Measurements from ENCODE around the gene NHLRC2.

Gene NHLRC2

DNA sequence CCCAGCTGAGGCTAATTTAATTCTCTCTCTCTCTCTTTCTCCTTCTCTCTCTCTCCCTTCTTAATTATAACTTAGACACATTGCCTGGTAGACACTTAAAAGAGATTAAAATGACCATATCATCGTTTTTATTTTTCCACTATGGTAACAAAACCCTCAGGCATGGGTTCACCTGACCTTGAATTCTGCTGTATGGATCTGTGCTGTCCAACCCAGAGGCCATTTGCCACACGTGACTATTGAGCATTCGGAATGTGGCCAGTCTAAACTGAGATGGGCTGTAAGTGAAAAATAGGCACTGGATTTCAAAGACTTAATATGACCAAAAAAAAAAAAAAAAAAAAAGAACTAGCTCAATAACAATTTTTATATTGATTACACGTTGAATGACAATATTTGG is 93.6 kb downstream of the NHLRC2 start:
- TF ChIP-seq, protein P1, sequence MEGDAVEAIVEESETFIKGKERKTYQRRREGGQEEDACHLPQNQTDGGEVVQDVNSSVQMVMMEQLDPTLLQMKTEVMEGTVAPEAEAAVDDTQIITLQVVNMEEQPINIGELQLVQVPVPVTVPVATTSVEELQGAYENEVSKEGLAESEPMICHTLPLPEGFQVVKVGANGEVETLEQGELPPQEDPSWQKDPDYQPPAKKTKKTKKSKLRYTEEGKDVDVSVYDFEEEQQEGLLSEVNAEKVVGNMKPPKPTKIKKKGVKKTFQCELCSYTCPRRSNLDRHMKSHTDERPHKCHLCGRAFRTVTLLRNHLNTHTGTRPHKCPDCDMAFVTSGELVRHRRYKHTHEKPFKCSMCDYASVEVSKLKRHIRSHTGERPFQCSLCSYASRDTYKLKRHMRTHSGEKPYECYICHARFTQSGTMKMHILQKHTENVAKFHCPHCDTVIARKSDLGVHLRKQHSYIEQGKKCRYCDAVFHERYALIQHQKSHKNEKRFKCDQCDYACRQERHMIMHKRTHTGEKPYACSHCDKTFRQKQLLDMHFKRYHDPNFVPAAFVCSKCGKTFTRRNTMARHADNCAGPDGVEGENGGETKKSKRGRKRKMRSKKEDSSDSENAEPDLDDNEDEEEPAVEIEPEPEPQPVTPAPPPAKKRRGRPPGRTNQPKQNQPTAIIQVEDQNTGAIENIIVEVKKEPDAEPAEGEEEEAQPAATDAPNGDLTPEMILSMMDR (IDR thresholded peaks at IDR 0.05; ENCODE audit: low read depth, low read length), result no peak
- H3K4me3 ChIP-seq (replicated peaks in 1 of 2; ENCODE audit: low read depth in 2 of 2, low read length in 2 of 2), result no peak overlapping the region
- DNase-seq (ENCODE audit: low read depth in 2 of 2), result no peak

DNA sequence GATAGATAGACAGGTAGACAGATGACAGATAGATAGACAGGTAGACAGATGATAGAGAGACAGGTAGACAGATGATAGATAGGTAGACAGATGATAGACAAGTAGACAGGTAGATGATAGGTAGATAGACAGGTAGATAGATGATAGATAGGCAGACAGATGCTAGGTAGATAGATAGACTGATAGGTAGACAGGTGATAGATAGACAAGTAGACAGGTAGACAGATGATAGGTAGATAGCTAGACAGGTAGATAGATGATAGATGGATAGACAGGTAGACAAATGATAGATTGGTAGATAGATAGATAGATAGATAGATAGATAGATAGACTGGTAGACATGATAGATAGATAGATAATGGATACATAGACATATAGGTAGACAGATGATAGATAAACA is 95.8 kb downstream of the NHLRC2 start:
- no peak for DNase-seq (ENCODE audit: low read depth in 2 of 2)
- TF ChIP-seq, protein P1 (IDR thresholded peaks at IDR 0.05; ENCODE audit: low read depth, low read length), result no peak
- no peak overlapping the region for H3K4me3 ChIP-seq (replicated peaks in 1 of 2; ENCODE audit: low read depth in 2 of 2, low read length in 2 of 2)

DNA sequence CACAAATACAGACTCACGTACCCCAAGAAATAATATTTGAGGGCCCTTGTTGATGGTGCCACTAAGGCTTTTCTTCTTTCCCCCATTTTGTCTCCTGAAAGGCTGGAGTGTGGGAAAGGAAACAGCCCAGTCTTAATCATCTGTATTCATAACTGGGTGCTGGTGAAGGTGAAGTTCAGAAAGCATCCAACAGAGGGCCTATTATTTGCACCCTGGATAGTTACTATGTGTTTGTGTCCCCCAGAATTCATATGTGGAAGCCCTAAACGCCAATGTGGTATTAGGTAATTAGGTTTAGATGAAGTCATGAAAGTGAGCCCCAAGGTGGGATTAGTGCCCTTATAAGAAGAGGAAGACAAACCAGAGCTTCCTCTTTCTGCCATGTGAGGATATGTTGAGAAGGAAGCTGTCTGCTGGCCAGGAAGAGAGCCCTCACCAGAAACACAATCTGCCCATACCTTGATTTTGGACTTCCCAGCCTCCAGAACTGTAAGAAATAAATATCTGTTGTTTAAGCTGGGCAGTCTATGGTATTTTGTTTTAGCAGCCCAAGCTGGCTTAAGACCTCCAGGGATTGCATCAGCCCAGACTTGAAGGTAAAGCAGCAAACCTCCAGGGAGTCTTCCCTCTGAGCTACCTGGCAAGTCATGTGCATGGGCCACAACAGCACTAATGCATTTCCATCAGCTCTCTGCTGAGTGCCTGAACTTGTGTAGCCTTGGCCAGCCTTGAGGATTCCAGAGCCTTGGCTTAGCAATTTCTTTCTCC is 99.2 kb downstream of the NHLRC2 start:
- DNase-seq (ENCODE audit: low read depth in 2 of 2), result no peak
- H3K4me3 ChIP-seq (replicated peaks in 1 of 2; ENCODE audit: low read depth in 2 of 2, low read length in 2 of 2), result no peak overlapping the region
- TF ChIP-seq, protein P1 (IDR thresholded peaks at IDR 0.05; ENCODE audit: low read depth, low read length), result peak; percentile 26

DNA sequence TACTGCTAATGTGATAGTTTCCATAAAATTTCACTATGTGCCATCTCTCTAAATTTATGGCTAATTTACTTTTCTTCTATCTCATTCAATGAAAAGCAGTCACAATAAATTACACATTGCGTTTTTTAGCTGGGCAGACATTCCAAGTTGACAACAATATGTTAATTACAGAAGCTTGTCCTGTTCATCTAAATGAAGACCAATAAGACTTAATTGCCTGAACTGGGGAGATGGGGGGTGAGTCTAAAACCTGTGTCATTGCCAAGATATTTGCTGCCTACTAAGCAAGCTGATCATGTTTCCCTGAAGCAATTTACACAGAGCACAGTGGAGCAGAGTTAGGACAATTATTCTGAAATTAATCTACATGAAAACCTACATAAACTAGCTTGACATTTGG is 99.9 kb downstream of the NHLRC2 start:
- H3K4me3 ChIP-seq (replicated peaks in 1 of 2; ENCODE audit: low read depth in 2 of 2, low read length in 2 of 2), result no peak overlapping the region
- TF ChIP-seq, protein P1 (IDR thresholded peaks at IDR 0.05; ENCODE audit: low read depth, low read length), result no peak
- no peak for DNase-seq (ENCODE audit: low read depth in 2 of 2)

DNA sequence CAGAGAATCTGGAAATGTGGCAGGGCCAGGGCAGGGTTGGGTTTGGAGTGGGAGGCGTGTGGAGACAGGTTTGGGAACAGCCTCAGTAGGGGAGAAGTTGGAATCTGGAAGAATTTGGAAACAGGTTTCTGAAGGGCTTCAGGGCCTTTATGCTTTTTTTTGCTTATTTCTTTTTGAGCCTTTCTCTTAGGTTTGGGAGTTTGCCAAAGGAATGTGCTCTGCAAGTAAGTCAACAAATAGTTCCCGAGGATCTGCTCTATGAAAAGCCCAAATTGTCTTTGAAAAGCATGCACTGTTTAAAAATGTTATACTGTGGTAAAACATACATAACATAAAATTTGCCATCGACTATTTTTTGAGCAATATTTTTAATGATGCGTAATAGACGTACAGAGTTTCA is 102.6 kb downstream of the NHLRC2 start:
- TF ChIP-seq, protein P1 (IDR thresholded peaks at IDR 0.05; ENCODE audit: low read depth, low read length), result no peak
- H3K4me3 ChIP-seq (replicated peaks in 1 of 2; ENCODE audit: low read depth in 2 of 2, low read length in 2 of 2), result no peak overlapping the region
- peak; percentile 76 to 84 for DNase-seq (ENCODE audit: low read depth in 2 of 2)

DNA sequence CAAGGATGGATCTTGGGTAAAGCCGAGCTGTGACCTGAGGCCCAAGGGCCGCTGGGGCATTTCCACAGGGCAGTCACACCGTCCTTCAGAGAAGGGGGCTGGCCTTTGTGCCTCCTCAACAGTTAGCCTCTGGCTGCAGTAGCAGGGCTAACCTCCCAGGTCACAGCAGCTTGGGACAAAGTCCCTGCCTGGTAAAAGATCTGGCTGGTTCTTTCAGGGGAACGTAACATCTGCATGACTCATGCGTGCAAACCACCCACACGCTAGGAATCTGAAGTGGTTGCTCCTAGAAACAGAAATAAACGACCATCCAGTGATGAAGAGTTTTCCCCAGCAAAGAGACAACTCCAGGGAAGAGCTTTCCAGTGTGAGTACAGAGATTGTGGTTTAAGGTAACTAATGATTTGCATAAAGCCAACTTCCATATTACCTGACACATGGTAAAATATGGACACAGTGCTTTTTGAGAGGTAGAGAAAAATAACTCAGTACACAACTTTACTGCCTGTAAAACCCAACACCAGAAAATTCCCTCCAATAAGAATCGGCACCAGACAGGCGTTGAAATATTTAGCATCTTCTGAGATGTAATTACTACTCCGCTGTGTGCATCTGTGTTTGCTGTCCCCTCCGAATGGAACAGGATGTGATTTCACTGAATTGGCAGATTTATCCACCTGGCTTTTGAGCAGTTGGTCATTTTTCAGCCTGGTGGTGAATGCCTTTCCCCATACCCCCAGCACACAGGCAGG is 104.3 kb downstream of the NHLRC2 start:
- TF ChIP-seq, protein P1 (IDR thresholded peaks at IDR 0.05; ENCODE audit: low read depth, low read length), result no peak
- DNase-seq (ENCODE audit: low read depth in 2 of 2), result peak; percentile 88 to 90
- no peak overlapping the region for H3K4me3 ChIP-seq (replicated peaks in 1 of 2; ENCODE audit: low read depth in 2 of 2, low read length in 2 of 2)
